HG03108 (cell line): ENCODE results near the gene GAS6.
"Not testable (repeated sequence)": the region's sequence is repeated elsewhere in the genome, so short reads cannot be mapped to it uniquely, and the experiment has no call there.

Source experiments
- ATAC-seq: cut with Tn5 transposase; IDR thresholded peaks from one replicate; pipeline ENCODE4 v1.9.1; 2021; ENCODE audit warnings: moderate library complexity; ENCODE audit not compliant: unreplicated experiment

The GAS6 gene

DNA sequence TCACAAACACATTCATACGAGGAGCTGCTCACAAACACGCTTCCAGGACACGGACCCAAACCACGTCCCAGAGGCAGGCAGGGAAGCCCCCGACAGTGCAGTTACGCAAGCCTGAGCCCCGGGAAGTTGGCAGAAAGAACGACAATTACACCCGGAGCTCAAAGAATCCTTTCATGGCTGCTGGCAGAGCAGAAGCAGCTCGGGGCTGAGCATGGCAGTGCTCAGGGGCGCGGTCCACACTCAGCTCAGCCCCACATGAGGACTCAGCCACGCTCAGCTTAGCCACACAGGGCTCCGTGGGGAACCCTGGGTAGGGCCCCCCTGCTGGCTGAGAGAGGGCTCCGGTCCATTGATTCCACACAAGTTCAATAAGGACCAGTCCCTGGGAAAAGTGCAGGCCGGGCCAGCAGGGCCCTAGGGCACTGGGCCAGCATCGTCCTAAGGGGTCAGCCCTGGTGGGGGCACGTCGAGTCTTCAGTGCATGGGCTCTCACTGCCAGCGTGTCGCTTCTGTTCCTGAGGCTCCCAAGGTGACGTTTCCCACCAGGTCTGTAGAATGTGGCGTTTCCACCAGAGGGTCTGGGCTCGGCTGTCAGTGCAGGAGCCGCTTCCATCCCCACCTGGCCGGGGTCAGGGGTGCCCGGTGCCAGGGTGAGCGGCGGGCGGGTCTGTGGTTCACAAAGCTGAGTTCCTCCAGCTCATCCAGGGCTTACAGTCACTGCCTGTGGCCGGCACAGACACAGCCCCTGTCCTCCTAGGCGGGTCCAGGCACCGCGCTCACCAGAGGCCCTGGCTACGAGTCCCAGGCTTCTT is 23.1 kb downstream of the GAS6 start:
- ATAC-seq: no peak

DNA sequence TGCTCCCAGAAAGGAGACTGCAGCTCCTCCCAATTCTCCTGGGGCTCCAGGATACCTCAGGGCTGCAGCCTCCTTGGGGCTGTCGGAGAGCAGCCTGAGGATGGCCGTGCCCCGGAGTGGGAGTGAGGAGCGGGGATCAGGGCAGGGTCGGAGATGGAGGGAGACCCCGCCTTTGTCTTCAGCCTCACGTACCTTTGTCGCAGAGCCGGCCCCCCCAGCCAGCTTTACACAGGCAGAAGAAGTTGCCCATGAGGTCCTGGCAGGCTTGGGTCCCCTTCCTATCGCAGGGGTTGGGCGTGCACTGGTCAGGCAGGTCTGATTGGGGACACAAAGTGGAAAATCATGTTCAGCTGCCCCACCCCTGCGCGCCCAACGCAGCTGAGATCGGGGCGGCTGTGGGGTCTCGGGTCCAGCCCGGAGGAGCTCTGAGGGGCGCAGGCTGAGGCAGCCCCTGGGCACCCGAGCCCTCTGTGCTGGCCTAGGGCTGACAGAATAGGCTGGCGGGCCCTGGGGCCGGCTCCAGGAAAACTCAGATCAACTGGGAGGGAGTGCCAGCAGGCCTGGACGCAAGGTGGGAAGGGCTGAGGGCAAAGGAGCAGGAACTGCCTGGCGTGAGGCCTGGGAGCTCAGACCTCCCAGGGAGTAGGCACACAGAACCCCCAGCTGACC is 24.2 kb downstream of the GAS6 start:
- ATAC-seq: no peak

DNA sequence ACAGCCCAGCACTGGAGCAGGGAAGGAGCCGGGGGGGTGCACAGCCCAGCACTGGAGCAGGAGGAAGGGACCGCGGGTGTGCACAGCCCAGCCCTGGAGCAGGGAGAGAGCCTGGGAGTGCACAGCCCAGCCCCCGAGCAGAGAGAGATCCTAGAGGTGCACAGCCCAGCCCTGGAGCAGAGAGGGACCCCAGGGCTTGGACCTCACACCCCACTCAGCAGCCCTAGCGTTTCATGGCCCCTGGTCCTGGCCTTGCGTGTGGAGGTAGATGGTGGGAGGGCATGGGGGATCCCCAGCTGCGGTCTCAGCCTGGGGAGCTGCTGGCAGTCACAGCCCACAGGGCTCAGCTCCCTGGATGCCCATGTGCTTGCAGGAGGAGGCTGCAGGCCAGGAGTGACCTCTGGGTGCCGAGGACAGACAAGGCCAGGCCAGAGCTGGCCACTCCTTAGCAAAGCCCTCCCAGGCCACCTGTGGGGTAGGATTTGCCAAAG is 25.1 kb downstream of the GAS6 start:
- no peak for ATAC-seq

DNA sequence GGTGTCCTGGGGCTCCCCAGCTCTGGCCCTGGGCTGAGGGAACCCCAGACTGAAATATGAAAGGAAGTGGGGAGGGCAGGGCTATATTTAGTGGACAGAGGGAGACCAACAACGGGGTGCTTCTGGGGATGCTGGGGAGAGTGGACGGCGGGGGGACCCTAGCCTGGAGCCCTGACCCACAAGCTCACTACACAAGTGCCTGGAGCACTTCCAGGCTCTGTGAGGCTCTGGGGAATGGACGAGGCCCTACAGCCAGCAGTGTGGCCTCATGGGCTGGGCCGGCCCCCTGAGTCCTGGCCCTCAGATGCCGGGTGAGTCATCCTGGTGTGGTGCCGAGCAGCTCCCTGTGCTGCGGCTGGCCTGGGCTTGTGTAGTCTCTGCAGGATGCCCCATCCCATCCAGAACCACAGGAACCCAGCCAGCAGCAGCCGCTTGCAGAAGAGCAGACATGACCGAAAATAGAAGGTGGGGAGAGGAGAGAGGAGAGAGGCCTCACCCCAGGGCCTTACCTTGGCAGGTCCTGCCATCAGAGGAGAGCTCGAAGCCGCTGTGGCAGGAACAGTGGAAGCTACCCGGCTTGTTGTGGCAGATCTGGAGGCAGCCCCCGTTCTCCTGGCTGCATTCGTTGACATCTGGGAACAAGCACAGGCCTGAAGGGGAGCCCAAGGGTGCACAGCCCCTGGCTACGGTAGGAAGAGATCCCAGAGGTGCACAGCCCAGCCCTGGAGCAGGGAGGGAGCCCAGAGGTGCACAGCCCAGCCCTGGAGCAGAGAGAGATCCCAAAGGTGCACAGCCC is 26.1 kb downstream of the GAS6 start:
- ATAC-seq: no peak

- no peak for ATAC-seq
These were observed 26.9 kb downstream of the GAS6 start for GRCh38 chr13:113836768-113837559.

GRCh38 chr13:113835461-113836270 is 28.2 kb downstream of the GAS6 start:
- no peak for ATAC-seq

DNA sequence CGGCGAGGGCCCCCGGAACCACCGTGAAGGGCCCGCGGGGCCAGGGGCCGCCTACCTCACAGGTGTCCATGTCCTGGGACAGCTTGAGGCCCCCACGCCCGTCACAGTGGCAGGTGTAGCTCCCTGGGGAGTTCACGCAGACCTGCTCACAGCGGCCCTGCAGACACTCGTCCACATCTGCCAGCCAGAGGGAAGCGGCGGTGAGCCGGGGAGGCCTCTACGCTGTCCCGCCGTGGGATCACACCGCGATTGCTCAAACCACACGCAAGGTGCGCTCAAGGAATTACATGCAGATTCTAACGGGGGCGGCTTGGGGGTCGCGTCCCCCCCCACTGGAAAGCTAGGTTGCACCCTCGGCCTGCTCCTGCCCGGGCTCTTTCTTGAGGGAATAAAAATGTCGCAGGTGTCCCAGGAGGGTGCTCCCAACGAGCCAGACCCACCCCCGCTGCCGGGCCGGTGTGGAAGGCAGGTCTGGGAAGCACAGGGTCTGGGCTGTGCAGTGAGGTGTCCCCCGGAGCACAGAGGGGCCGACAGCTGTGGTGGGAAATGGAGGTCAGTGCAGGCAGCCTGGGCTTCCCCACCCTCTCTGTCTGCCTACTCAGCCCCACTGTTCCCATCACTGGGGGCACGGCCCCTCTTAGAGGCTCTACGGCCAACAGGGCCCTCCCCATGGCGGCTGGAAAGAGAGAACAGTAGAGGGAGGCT is 29.2 kb downstream of the GAS6 start:
- no peak for ATAC-seq

GRCh38 chr13:113834006-113834405 is 29.9 kb downstream of the GAS6 start:
- not testable (repeated sequence) for ATAC-seq

DNA sequence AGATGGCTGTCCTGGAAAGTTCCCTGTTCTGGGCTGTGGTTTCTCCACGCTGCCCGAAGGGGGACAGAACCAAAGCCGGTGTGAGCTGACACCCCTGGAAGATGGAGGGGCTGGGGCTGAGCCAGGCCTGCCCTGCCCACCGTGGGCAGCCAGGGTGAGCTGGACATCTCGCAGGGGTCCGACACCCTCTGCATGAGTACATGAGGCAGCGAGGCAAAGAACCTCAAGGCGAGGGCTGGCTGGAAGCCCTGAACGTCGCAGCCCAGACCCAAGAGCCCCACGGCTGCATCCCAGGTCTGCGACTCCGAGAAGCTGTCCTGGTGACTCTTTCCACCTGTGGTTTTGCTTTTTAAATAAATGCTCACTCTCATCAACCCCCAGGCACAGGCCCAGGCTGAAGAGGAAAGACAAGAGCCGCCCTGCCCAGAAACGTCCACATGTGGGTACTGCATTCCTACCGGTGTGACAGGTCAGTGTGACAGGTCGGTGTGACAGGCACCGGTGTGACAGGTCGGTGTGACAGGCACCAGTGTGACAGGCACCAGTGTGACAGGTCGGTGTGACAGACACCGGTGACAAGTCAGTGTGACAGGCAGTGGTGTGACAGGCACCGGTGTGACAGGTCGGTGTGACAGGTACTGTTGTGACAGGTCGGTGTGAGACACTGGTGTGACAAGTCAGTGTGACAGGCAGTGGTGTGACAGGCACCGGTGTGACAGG is 30.6 kb downstream of the GAS6 start:
- ATAC-seq: no peak

GRCh38 chr13:113832631-113833030 is 31.2 kb downstream of the GAS6 start:
- no peak for ATAC-seq

GRCh38 chr13:113832205-113832604 is 31.7 kb downstream of the GAS6 start:
- ATAC-seq: no peak

- no peak for ATAC-seq
These were observed 32.8 kb downstream of the GAS6 start for GRCh38 chr13:113831061-113831460.

- ATAC-seq: not testable (repeated sequence)
These were observed 33.4 kb downstream of the GAS6 start for GRCh38 chr13:113830426-113830950.

GRCh38 chr13:113828282-113828825 is 35.5 kb downstream of the GAS6 start:
- ATAC-seq: no peak

GRCh38 chr13:113827021-113827420 is 36.9 kb downstream of the GAS6 start:
- ATAC-seq: no peak

DNA sequence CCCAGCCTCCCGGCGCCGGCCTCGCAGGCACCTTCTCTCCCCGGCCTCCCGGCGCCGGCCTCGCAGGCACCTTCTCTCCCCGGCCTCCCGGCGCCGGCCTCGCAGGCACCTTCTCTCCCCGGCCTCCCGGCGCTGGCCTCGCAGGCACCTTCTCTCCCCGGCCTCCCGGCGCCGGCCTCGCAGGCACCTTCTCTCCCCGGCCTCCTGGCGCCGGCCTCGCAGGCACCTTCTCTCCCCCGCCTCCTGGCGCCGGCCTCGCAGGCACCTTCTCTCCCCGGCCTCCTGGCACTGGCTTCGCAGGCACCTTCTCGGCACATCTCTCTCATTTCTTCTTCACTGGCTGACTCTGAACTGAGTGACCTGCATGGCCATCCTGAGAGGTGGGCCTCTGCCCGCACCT is 37.4 kb downstream of the GAS6 start:
- not testable (repeated sequence) for ATAC-seq

GRCh38 chr13:113825841-113826240 is 38.0 kb downstream of the GAS6 start:
- ATAC-seq: no peak

DNA sequence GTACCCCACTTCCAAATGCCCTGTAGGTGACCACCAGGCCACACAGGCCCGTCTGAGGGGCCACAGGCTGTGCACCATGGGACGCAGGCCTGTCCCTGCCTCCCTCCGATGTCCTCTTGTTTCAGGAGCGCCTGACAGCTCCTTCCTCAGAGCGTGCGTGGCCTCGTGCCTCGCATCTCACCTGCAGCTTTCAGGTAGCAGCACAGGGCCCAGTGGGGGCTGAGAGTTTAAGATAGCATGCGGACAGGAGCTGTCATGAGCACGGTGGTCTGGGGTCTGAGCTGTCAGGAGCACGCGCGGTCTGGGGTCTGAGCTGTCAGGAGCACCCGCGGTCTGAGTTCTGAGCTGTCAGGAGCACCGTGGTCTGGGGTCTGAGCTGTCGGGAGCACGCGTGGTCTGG is 40.1 kb downstream of the GAS6 start:
- no peak for ATAC-seq
